ENCODE data around the gene SLC27A6. TPM values are rescaled to one million over a fixed set of nuclear protein-coding genes. Genes with fewer than 3 reads are reported as not detected.

SLC27A6 gene
- total and polyA plus RNA-seq, 10 of the 15 experiments (the other 5 are each of a cell fraction or from before 2014, with no cell fraction given) = not detected

- TF ChIP-seq CUX1 (IDR thresholded peaks at IDR 0.05; ENCODE audit: insufficient replicate concordance, low read depth, low read length) = no peak
- no peak for TF ChIP-seq YY1 (IDR thresholded peaks at IDR 0.05; ENCODE audit: low read depth, low read length)
- no peak for TF ChIP-seq ZBTB11 (CRISPR knock-in tag; IDR thresholded peaks at IDR 0.05)
- TF ChIP-seq RAD21 (IDR thresholded peaks at IDR 0.05; ENCODE audit: insufficient read depth, low read depth, low read length) = no peak
- no peak for TF ChIP-seq CHD1 (IDR thresholded peaks at IDR 0.05; ENCODE audit: low read depth, low read length)
- TF ChIP-seq ZNF274 (IDR thresholded peaks at IDR 0.05; ENCODE audit: insufficient read depth, insufficient read length) = no peak
- TF ChIP-seq IRF3 (IDR thresholded peaks at IDR 0.05) = no peak
These were observed 80.9 kb downstream of the SLC27A6 start (continued) for GRCh38 chr5:129046151-129046550.
